Neural cell (in vitro differentiated cells): Measurements from ENCODE around the gene ARHGEF26. TPM values are rescaled to one million over a fixed set of nuclear protein-coding genes. Genes with fewer than 3 reads are reported as not detected.

ENCODE experiments used
- H2AFZ ChIP-seq: fragments of 200-600, 300-800 bp; sonication (generic), shearing (Covaris generic); 2 replicates; pipeline ENCODE4 v1.6.0; 2014; ENCODE audit warnings: low read depth, mild to moderate bottlenecking, antibody characterized with exemption, low read length, moderate library complexity
- H3F3A ChIP-seq: fragments of 200-600 bp; shearing (Covaris generic); 2 replicates; pipeline ENCODE4 v1.6.1; 2016; ENCODE audit warnings: mild to moderate bottlenecking, moderate library complexity, mixed read lengths, antibody characterized with exemption, low read length; ENCODE audit not compliant: insufficient read depth, poor library complexity, severe bottlenecking
- H3K27ac ChIP-seq: fragments of 200-600, 300-800 bp; sonication (generic), shearing (Covaris generic); 2 replicates; pipeline ENCODE4 v1.5.1; 2014; ENCODE audit warnings: mild to moderate bottlenecking, low read length, moderate library complexity
- H3K27me3 ChIP-seq: fragments of 300-800, 200-600 bp; sonication (generic), shearing (Covaris generic); 2 replicates; pipeline ENCODE4 v1.6.0; 2014; ENCODE audit warnings: mild to moderate bottlenecking, low read depth, low read length, moderate library complexity; ENCODE audit not compliant: insufficient read depth
- H3K36me3 ChIP-seq: fragments of 300-800, 200-600 bp; sonication (generic), shearing (Covaris generic); 2 replicates; pipeline ENCODE4 v1.5.1; 2014; ENCODE audit warnings: mild to moderate bottlenecking, antibody characterized with exemption, low read length, moderate library complexity; ENCODE audit not compliant: insufficient read depth
- H3K4me2 ChIP-seq: fragments of 300-800, 200-600 bp; sonication (generic), shearing (Covaris generic); 2 replicates; pipeline ENCODE4 v1.6.0; 2014; ENCODE audit warnings: mild to moderate bottlenecking, low read length
- H3K4me3 ChIP-seq: fragments of 300-800, 200-600 bp; sonication (generic), shearing (Covaris generic); 2 replicates; pipeline ENCODE4 v1.5.1; 2014; ENCODE audit warnings: mild to moderate bottlenecking, low read length, moderate library complexity
- H3K79me2 ChIP-seq: fragments of 200-600 bp; shearing (Covaris generic); replicated peaks from 2 replicates; pipeline ENCODE4 v1.6.0; 2014; ENCODE audit warnings: mild to moderate bottlenecking, low read length, moderate library complexity; ENCODE audit not compliant: insufficient read depth
- H3K9ac ChIP-seq: fragments of 300-800, 200-600 bp; sonication (generic), shearing (Covaris generic); 2 replicates; pipeline ENCODE4 v1.6.1; 2016; ENCODE audit warnings: mild to moderate bottlenecking, low read length, mixed read lengths
- H3K9me2 ChIP-seq: fragments of 200-600 bp; shearing (Covaris generic); 2 replicates; pipeline ENCODE4 v1.6.1; 2016; ENCODE audit warnings: mild to moderate bottlenecking, low read length, mixed read lengths; ENCODE audit not compliant: insufficient read depth
- H3K9me3 ChIP-seq: fragments of 200-600, 300-800 bp; sonication (generic), shearing (Covaris generic); 2 replicates; pipeline ENCODE4 v1.6.1; 2016; ENCODE audit warnings: mild to moderate bottlenecking, mixed run types, low read length, moderate library complexity, mixed read lengths
- H4K20me1 ChIP-seq: fragments of 200-600 bp; shearing (Covaris generic); 2 replicates; pipeline ENCODE4 v1.6.1; 2016; ENCODE audit warnings: mild to moderate bottlenecking, mixed run types; ENCODE audit not compliant: insufficient read depth
- CTCF ChIP-seq: fragments of 450-650 bp; IDR thresholded peaks from 2 replicates; pipeline ENCODE4 v1.5.1; 2014; ENCODE audit warnings: antibody characterized with exemption, mild to moderate bottlenecking, moderate library complexity; ENCODE audit not compliant: poor library complexity, severe bottlenecking
- EP300 ChIP-seq: fragments of 450-650 bp; conservative IDR thresholded peaks from 2 replicates; pipeline ENCODE4 v1.6.1; 2014; ENCODE audit warnings: antibody characterized with exemption, mild to moderate bottlenecking, moderate library complexity; ENCODE audit not compliant: poor library complexity, severe bottlenecking
- MXI1 ChIP-seq: fragments of 450-650 bp; conservative IDR thresholded peaks from 2 replicates; pipeline ENCODE4 v1.6.1; 2014; ENCODE audit warnings: antibody characterized with exemption, mild to moderate bottlenecking; ENCODE audit not compliant: poor library complexity, severe bottlenecking
- POLR2AphosphoS5 ChIP-seq: IDR thresholded peaks from 2 replicates; pipeline ENCODE4 v1.6.1; 2012
- RAD21 ChIP-seq: fragments of 450-650 bp; conservative IDR thresholded peaks from 2 replicates; pipeline ENCODE4 v1.6.1; 2014; ENCODE audit warnings: antibody characterized with exemption, mild to moderate bottlenecking, moderate library complexity
- REST ChIP-seq: IDR thresholded peaks from 2 replicates; pipeline ENCODE4 v1.6.1; 2012; ENCODE audit warnings: borderline replicate concordance
- SMC3 ChIP-seq: fragments of 450-650 bp; conservative IDR thresholded peaks from 2 replicates; pipeline ENCODE4 v1.6.1; 2014; ENCODE audit warnings: antibody characterized with exemption, mild to moderate bottlenecking, moderate library complexity; ENCODE audit not compliant: poor library complexity
- TAF1 ChIP-seq: IDR thresholded peaks from 2 replicates; pipeline ENCODE4 v1.6.1; 2012; ENCODE audit warnings: low read depth
- polyA plus RNA-seq: library from polyadenylated mRNA; depleted of rRNA; stranded (reverse); fragments of >200 nt; gene quantifications from 2 replicates; pipeline ENCODE4 v1.2.3, GENCODE V29; 2014

ARHGEF26 gene
- polyA plus RNA-seq, 1 donor from 2014 or later: 5.7 TPM

- TF ChIP-seq CTCF (no peak), TAF1 (no peak), MXI1 (no peak), REST (no peak), EP300 (no peak), RAD21 (no peak)
- no peak overlapping the region for H3K4me2 ChIP-seq
- H3F3A ChIP-seq: no peaks in the 10 kb centered on the region
- H3K27me3 ChIP-seq: no peaks in the 10 kb centered on the region
- H3K9ac ChIP-seq: no peak overlapping the region
- no peaks in the 10 kb centered on the region for H3K9me2 ChIP-seq
- H2AFZ ChIP-seq: no peak overlapping the region
- peaks cover 10% of the 10 kb centered on the region for H3K36me3 ChIP-seq
- H4K20me1 ChIP-seq: no peaks in the 10 kb centered on the region
- H3K9me3 ChIP-seq: no peaks in the 10 kb centered on the region
- H3K79me2 ChIP-seq: no peaks in the 10 kb centered on the region
- H3K4me3 ChIP-seq: no peak overlapping the region
- no peak overlapping the region for H3K27ac ChIP-seq
Measured at GRCh38 chr3:154250291-154250690, 129.1 kb downstream of the ARHGEF26 start.

DNA sequence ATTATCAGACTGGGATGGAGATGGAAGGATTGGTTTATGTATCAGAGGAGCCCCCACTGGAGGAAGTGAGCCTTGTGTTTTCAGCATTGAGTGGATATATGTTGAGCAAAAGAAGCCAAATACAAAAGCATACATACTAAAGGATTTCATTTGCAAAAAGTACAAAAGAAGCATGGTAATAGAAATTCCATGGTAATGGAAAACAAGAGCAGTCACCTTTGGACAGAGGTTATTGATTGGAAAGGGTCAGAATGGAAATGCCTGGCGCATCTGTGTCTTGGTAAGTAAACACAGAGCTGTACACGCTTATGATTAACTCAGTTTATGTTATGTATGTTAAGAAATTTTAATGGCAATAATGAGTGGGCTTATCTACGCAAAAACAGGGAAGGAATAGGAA lies 130.4 kb downstream of the ARHGEF26 start:
- Histone ChIP-seq H3K9ac (no peak overlapping the region), H3F3A (no peaks in the 10 kb centered on the region), H2AFZ (no peak overlapping the region), H3K79me2 (no peaks in the 10 kb centered on the region), H3K4me3 (no peak overlapping the region), H3K9me3 (no peaks in the 10 kb centered on the region), H3K27me3 (no peaks in the 10 kb centered on the region), H3K9me2 (no peaks in the 10 kb centered on the region), H3K27ac (no peak overlapping the region), H3K36me3 (peaks cover 10% of the 10 kb centered on the region), H3K4me2 (no peak overlapping the region), H4K20me1 (no peaks in the 10 kb centered on the region)
- no peak for TF ChIP-seq EP300
- no peak for TF ChIP-seq SMC3
- TF ChIP-seq RAD21: no peak
- TF ChIP-seq POLR2AphosphoS5: no peak
- no peak for TF ChIP-seq CTCF
- no peak for TF ChIP-seq TAF1
- no peak for TF ChIP-seq REST
- no peak for TF ChIP-seq MXI1
